Measurements from ENCODE around the gene NDUFV3.
"Not testable (repeated sequence)": the region's sequence is repeated elsewhere in the genome, so short reads cannot be mapped to it uniquely, and the experiment has no call there.

The NDUFV3 gene

GRCh38 chr21:42892931-42893755 is at the start of gene NDUFV3:
Gene NDUFV3 (plus strand): TSS chr21:42893309. CDS start chr21:42893334, 25 bp downstream.
- DNase-seq (ENCODE audit: low read depth in 2 of 2): peak; percentile 100

- no peak for DNase-seq (ENCODE audit: low read depth in 2 of 2)
Measured at GRCh38 chr21:42844411-42845113, 48.5 kb upstream of the NDUFV3 start.

- no peak for DNase-seq (ENCODE audit: low read depth in 2 of 2)
Measured at GRCh38 chr21:42845296-42845965, 47.7 kb upstream of the NDUFV3 start.

- DNase-seq (ENCODE audit: low read depth in 2 of 2): no peak
Measured at GRCh38 chr21:42846221-42846620, 46.9 kb upstream of the NDUFV3 start.

GRCh38 chr21:42847051-42847707 is 45.9 kb upstream of the NDUFV3 start:
- DNase-seq (ENCODE audit: low read depth in 2 of 2): no peak

GRCh38 chr21:42847726-42848125 is 45.4 kb upstream of the NDUFV3 start:
- DNase-seq (ENCODE audit: low read depth in 2 of 2): no peak

- not testable (repeated sequence) for DNase-seq (ENCODE audit: low read depth in 2 of 2)
Measured at GRCh38 chr21:42848144-42848931, 44.8 kb upstream of the NDUFV3 start.

- no peak for DNase-seq (ENCODE audit: low read depth in 2 of 2)
Measured at GRCh38 chr21:42848932-42849758, 44.0 kb upstream of the NDUFV3 start.

- DNase-seq (ENCODE audit: low read depth in 2 of 2): no peak
Measured at GRCh38 chr21:42849759-42850412, 43.2 kb upstream of the NDUFV3 start.

GRCh38 chr21:42850463-42850862 is 42.6 kb upstream of the NDUFV3 start:
- DNase-seq (ENCODE audit: low read depth in 2 of 2): no peak

- DNase-seq (ENCODE audit: low read depth in 2 of 2): no peak
Measured at GRCh38 chr21:42850866-42851391, 42.2 kb upstream of the NDUFV3 start.

GRCh38 chr21:42851812-42852665 is 41.1 kb upstream of the NDUFV3 start:
- no peak for DNase-seq (ENCODE audit: low read depth in 2 of 2)

GRCh38 chr21:42852925-42853570 is 40.1 kb upstream of the NDUFV3 start:
- DNase-seq (ENCODE audit: low read depth in 2 of 2): no peak

- DNase-seq (ENCODE audit: low read depth in 2 of 2): no peak
Measured at GRCh38 chr21:42853621-42854020, 39.5 kb upstream of the NDUFV3 start.

- DNase-seq (ENCODE audit: low read depth in 2 of 2): no peak
Measured at GRCh38 chr21:42854246-42855010, 38.7 kb upstream of the NDUFV3 start.

GRCh38 chr21:42855171-42855936 is 37.8 kb upstream of the NDUFV3 start:
- DNase-seq (ENCODE audit: low read depth in 2 of 2): no peak

Measured in stimulated activated CD4-positive, alpha-beta T cell treated with anti-CD3 and anti-CD28 coated beads, Interleukin-15, amount 100 ng/mL, for 48 hours (primary cell).